Stimulated activated CD4-positive, alpha-beta T cell treated with anti-CD3 and anti-CD28 coated beads, Interleukin-15, amount 100 ng/mL, for 1 hour (primary cell): ENCODE data around the gene COX6B1.
A peak's percentile ranks its signal among the peaks of the same experiment; 100 is the strongest.
"Not testable (repeated sequence)": the region's sequence is repeated elsewhere in the genome, so short reads cannot be mapped to it uniquely, and the experiment has no call there.

ENCODE experiments used
- DNase-seq, 2 donors: peaks; one replicate each; pipeline ENCODE4 v3.0.0-alpha.2; 2020; ENCODE audit warnings: low read depth in 1 of 2, low spot score in 1 of 2

Gene COX6B1, protein sequence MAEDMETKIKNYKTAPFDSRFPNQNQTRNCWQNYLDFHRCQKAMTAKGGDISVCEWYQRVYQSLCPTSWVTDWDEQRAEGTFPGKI

DNA sequence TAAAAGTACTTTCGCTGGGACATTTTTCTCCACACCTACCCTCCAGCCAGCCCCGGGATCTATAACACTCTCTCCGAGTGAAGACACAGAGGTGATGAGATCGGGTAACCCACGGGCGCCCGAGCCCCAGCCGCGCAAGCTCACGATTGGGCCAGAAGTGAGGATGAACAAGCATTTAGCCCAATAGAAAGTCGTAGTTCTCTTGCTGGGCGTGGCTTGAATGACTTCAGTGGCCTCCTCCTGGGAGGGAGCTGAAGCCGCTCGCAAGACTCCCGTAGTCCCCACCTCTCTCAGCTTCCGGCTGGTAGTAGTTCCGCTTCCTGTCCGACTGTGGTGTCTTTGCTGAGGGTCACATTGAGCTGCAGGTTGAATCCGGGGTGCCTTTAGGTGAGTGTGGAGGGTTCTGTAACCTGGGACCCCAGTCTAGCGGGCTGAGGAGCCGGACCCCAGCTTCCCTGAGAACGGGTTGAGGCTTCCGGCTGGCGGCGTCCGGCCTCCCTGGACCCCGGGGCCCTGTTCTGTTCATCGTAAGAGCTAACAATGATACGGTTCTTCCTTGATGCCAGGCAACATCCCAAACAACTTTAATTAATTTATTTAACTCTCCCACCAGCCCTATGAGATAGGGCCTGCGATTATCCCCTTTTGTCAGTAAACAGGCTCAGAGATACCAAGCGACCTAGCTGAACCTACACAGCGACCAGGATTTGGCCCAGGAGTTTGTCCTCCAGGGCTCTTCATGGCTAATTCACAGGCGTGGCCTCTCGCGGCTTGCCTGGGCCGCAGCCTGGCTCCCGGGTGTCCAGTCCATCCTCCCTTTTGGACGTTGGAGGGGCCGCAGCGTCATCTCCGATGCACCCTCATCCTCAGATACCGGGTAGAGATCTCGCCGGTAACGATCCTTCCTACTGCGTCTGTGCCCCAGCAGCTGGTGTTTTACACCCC is at the start of gene COX6B1:
COX6B1 (plus strand) TSS at position 307 of the 945 bp plus-strand sequence. CDS start 2,921 bp downstream, outside the sequence.
- DNase-seq: peak; percentile 71 to 76

DNA sequence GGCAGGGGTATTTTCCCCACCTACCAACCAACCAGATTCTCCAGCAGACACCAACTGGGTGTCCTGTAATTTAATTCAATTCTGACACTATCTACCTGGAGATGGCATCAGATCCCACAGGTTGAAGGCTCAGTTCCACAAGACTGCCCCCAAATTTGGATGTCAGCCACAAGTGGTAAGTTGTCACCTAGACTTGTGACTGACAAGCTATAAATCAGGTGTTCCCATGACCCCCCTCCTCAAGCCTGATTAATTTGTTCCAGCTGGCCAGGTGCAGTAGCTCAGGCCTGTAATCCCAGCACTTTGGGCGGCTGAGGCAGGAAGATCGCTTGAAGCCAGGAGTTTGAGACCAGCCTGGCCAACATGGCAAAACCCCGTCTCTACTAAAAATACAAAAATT is 46.2 kb upstream of the COX6B1 start:
- DNase-seq: no peak

DNA sequence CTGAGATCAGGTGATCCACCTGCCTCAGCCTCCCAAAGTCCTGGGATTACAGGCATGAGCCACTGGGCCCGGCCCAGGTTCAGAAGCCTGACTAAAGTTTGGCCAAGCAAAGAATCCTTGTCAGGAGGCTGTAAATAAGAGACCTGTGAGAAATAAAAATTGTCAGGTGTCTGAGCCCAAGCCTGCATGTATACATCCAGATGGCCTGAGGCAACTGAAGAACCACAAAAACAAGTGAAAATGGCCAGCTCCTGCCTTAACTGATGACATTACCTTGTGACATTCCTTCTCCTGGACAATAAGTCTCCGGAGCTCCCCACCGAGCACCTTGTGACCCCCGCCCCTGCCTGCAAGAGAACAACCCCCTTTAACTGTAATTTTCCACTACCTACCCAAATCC is 43.7 kb upstream of the COX6B1 start:
- DNase-seq: not testable (repeated sequence)

DNA sequence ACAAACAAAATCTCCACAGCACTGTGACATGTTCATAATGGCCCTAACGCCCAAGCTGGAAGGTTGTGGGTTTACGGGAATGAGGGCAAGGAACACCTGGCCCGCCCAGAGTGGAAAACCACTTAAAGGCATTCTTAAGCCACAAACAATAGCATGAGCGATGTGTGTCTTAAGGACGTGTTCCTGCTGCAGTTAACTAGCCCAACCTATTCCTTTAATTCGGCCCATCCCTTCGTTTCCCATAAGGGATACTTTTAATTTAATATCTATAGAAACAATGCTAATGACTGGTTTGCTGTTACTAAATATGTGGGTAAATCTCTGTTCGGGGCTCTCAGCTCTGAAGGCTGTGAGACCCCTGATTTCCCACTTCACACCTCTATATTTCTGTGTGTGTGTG is 41.0 kb upstream of the COX6B1 start:
- DNase-seq: not testable (repeated sequence)

DNA sequence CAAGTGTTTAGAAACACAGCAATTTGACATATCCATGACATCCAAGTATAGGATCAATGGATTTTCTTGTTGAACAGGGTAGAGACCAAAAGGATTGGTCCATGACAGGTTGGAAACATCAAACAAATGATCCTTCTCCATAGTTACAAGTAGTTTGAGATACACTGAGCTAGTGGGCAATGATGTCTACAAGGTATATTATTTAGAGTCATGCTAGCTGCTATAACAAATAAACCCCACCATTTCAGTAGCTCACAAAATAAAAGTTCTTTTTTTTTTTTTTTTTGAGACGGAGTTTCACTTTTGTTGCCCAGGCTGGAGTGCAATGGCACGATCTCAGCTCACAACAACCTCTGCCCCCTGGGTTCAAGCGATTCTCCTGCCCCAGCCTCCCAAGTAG is 40.5 kb upstream of the COX6B1 start:
- DNase-seq: no peak

DNA sequence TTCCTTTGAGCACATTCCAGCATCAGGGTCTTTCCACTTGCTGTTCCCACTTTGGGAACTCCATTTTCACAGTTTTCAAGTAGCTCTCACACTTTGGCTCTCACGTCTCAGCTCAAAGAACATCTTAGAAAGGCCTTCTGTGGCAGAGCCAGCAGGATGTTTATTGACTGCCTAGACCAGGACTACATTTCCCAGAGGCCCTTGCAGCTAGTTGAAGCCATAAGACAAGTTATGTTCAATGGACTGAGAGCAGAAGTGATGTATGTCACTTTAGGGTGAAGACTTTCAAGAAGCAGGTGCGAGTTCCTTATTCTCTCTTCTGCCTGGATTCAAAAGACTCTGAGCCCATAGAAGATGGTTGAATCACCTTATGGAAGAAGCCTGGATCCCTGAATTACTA is 39.9 kb upstream of the COX6B1 start:
- no peak for DNase-seq

DNA sequence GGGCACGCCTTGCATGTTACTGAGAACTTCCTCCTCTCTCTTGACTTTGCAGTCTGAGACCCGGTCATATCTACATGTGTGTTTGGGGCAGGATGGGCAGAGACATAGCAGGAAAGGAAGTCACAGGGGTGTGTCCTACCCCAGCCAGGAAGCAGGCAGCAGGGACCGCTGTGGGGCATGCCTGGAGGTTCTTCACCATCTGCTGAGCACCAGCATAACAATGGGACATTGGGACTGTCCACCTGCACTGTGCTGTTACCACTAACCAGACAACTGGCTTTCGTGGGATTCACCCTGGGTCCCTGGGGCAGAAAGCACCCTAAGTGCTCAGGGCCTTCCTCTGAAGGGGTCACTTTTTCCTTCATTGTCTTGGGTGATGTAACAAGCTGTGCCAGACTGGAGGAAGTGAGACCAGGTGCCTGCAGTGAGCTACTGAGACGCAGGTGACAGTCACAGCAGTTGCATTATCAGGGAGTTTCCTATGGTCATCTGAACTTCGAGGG is 38.2 kb upstream of the COX6B1 start:
- no peak for DNase-seq

DNA sequence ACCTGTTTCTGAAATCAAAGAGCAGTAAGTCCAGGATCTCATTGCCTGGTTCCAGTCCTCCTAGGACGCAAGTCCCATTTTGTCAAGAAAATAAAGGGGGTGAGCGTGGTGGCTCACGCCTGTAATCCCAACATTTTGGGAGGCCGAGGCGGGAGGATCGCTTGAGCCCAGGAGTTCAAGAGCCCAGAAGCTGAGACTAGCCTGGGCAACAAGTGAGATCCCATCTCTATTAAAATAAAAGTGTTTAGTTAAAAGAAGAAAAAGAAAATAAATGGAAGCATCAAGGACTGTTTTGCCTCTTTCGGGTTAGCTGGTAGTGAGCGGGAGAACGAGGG is 35.9 kb upstream of the COX6B1 start:
- DNase-seq: no peak

DNA sequence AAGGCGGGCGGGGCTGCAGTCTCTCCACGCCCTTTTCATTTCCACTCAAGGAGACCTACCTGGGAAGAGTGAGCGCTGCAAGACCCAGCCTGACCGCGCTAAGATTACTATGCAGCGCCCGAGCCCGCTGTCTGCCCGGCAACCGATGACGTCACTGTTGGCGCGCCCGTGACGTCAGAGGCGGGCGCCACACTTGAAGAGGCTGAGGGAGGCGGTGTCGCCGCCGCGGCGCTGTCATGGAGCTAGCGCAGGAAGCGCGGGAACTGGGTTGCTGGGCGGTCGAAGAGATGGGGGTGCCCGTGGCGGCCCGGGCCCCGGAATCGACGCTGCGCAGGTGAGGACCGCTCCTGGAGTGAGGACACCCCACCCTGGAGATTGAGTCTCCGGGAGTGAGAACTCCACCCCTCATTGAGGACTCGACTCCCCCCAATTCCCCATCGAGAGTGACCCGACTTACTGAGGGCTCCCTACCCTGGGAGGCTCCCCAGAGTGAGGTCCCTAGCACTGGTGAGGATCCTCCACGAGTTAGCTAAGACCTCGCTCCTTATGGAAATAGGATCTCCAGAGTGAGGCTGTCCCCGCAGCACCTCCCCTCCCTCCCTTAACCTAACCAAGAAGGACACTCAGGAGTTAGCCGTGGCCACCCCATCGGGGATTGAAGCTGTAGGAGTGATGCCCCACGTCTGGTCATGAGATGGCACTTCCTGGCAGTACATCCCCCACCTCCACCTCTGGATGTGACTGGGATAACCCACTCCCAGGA is 35.4 kb upstream of the COX6B1 start, which contains the start of gene HAUS5:
HAUS5 (plus strand) TSS at position 177 of the 763 bp plus-strand sequence; CDS start at position 237, 60 bp downstream.
- peak; percentile 91 to 97 for DNase-seq

DNA sequence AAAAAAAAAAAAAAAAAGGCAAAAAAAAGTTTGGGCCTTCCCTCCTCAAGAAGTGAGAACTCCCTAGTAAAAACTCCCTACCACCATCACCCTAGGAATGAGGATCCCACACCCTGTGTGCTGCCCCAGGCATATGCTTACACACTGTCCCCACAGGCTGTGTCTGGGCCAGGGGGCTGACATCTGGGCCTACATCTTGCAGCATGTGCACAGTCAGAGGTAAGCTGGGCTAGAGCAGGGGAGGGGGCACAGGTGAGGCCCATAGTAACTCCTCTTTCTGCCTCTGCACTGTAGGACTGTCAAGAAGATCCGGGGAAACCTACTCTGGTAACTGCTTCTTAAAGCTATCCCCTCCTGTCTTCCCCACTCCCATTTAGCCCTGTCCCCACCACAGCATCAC is 34.5 kb upstream of the COX6B1 start:
- no peak for DNase-seq

DNA sequence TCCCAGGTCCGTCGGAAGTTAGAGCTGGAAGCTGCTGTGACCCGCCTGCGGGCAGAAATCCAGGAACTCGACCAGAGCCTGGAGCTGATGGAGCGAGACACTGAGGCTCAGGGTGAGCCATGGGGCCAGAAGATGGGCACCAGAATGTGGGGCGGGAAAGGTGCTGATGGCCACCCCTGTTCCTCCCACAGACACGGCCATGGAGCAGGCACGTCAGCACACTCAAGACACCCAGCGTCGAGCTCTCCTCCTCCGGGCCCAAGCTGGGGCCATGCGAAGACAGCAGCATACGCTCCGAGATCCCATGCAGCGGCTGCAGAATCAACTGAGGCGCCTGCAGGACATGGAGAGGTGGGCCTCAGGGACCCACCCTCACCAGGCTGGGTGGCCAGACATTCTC is 33.1 kb upstream of the COX6B1 start:
- no peak for DNase-seq

DNA sequence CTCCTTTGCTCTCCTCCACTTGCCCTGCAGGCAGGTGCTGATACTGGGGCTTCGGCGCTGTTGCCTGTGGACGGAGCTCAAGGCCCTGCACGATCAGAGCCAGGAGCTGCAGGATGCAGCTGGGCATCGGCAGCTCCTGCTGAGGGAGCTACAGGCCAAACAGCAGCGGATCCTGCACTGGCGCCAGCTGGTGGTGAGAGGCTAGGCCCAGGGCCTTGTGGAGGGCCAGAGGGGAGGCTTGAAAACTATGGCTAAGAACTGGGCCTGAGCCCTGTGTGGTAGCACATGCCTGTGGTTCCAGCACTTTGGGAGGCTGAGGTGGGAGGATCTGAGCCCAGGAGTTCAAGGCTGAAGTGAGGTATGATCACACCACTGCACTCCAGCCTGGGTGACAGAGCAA is 29.3 kb upstream of the COX6B1 start:
- no peak for DNase-seq

DNA sequence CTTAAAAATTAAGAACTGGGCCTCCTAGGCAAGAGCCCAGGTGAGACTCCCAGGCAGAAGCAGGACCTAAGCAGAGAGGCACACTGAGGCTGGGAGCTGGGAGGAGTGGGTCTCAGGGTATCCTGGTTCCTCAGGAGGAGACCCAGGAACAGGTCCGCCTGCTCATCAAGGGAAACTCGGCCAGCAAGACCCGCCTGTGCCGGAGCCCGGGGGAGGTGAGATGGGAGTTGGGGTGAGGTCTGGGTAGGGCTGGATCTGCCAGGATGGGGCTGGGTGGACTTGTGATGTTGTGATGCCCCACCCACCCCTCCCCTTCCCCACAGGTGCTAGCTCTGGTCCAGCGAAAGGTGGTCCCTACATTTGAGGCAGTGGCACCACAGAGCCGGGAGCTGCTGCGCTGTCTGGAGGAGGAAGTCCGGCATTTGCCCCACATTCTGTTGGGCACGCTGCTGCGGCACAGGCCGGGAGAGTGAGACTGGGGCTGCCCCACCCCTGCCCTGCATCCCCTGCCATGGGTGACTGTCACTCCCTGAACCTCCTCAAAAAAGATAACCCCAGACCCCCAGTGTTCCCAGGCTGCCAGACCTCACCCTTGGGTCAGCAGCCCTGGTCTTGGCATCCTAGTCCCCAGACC is 28.7 kb upstream of the COX6B1 start:
- no peak for DNase-seq

DNA sequence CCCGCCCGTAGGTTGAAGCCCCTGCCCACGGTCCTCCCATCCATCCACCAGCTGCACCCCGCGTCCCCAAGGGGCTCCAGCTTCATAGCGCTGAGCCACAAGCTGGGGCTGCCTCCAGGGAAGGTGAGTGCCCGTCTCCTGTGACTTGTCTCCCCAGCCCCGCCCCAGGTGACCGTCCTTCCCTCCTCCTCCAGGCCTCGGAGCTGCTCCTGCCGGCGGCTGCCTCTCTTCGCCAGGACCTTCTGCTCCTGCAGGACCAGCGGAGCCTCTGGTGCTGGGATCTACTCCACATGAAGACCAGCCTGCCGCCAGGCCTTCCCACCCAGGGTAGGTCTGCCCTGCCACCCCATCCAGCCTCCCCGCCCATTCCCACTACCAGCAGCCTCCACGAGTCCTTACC is 28.1 kb upstream of the COX6B1 start:
- no peak for DNase-seq

DNA sequence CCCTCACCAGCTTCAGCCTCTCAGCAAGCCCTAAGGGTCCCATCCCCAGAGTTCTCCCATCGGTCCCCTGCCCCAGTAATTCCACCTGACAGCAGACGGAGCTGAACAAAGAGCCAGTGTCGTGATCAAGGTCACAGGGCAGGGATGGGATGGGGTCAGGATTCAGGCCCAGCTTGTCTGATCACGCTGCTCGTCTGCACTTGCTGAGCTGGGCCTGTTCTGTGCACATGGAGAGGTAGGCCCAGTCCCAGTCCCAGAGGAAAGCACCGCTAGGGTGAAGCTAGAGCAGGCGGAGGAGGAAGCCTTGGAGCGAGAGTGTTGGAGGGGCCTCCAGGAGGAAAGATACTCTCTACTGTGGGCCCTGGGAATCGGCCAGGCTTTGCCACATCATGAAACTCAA is 26.4 kb upstream of the COX6B1 start:
- no peak for DNase-seq

DNA sequence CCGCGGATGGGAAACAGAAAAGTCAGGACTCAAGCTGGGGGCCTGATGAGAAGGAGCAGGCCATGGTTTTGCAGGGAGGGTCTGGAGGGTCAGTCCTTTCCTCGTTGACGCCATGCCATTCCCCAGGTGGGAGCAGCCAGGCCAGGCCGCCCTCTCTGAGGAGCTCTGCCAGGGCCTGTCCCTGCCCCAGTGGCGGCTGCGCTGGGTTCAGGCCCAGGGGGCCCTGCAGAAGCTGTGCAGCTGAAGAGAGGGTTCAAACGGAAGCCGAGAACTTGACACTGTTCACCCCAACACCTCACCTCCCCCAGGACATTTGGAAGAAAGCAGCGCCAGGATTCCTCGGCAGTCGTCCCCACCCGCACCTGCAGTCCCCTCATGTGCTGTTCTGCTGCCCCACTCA is 25.4 kb upstream of the COX6B1 start:
- no peak for DNase-seq

DNA sequence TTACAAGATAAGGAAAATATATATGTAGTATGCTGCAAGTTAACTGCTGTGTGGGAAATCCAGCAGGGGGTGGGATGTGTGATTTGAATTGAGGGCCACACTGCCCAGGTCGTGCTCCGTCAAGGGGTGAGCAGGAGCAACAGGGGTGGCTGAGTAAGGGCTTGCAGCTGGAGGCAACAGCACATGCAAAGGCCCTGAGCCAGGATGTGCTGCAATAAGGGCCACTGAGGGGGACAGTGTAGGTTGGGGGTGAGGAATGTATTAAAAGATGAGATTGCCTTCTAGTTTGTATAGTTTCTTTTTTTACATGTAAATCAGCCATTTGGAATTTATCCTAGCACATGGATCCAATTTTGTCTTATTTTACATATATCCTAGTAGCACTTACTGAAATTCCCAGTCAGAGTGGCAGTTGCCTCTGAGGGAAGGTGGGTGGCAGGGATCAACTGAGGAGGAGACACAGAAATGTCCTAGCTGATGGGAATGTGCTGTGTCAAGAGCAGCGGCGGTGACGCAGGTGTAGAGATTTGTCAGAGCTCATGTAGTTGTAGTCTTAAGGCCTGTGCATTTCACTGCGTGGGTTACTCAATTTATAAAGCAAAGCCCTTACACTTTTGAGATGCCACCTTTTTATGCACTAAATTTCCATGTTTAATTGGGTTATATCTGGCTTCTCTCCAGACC is 24.7 kb upstream of the COX6B1 start:
- DNase-seq: no peak

DNA sequence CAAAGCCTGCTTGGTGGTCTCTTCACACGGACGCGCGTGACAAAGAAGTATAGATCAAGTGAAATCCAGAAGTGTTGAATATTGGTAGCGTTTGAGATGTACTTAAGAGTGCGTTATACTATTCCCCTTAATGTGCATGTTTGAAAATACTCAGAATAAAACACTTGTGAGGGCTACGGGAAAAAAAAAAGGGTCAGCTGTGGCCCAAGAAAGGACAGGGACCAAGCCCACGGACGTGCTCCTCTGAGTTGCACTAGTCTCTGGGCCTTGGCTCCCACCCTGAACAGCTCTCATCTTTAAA is 19.9 kb upstream of the COX6B1 start:
- no peak for DNase-seq

DNA sequence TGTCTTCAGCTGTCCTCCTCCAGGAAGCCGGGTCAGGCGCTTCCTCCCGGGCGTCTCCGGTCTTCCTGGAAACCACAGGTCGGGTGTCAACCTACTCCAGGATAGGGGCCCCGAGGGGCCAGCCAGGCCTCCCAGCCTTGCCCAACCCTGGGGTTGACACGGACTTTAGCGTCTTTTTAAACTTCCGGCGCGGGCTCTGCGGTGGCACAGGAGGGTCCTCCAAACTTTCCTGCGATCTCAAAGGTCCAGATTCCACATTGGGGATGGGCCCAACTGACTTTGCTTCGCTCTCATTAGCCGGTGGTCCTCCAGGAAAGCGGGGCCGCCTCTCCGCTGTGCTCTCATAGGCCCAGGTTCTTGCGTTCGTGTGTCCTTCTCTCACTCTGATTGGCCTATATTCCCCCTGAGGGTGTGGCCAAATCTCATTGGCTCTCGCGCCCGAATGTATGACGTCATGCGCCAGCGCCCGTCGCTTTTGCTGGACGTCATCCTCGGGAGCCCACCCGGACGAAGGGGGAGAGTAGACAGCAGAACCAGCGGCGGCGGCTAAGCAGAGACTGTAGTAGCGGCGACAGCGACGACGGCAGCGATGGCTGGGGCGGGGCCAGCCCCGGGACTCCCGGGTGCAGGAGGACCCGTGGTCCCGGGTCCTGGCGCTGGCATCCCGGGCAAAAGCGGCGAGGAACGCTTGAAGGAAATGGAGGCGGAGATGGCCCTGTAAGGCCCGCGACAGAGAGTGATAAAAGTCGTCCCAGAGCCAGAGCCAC is 19.4 kb upstream of the COX6B1 start, which contains the start of gene RBM42:
RBM42 (plus strand) TSS at position 472 of the 767 bp plus-strand sequence; CDS start at position 590, 118 bp downstream.
- peak; percentile 92 to 94 for DNase-seq

DNA sequence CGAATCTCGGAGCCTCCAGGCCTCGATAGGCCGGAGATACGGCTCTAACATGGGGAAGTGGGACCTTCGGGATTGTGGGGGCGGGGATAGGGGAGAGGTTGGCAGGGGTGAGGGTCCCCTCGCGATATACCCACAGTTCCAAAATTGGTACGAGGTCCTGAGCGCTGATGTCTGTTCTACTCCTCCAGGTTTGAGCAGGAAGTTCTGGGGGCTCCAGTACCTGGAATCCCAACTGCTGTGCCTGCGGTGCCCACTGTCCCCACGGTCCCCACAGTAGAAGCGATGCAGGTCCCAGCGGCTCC is 18.8 kb upstream of the COX6B1 start:
- no peak for DNase-seq
